Measurements from ENCODE around the gene RAB7A. TPM values are rescaled to one million over a fixed set of nuclear protein-coding genes. Genes with fewer than 3 reads are reported as not detected.

Gene RAB7A
- total and polyA plus RNA-seq, 2 of the 13 experiments (the other 11 are each of a cell fraction or from before 2014, with no cell fraction given): 26.5 to 182 TPM

- WGBS (ENCODE audit: low lambda C conversion rate): 16% methylated on average over 10 of the region's 10 CpGs
Measured at GRCh38 chr3:128841926-128842920, 116.2 kb downstream of the RAB7A start.

GRCh38 chr3:128844502-128844901, 118.5 kb downstream of the RAB7A start:
- in situ Hi-C loops (cut with HindIII; ENCODE audit: extremely low pct_ligation_motif_present, low pct_unique_long_range_greater_than_20kb) (no loop called here), intact Hi-C loops (cut with micrococcal nuclease; ENCODE audit: unreplicated experiment) (no loop called here)
- ATAC-seq: no peak
- Histone ChIP-seq H3K9ac (ENCODE audit: insufficient read depth, low read depth, low read length) (no peak overlapping the region), H4K20me1 (ENCODE audit: insufficient read depth, low read length) (no peaks in the 10 kb centered on the region), H3K4me1 (ENCODE audit: insufficient read depth, low read length) (peaks cover 12% of the 10 kb centered on the region), H3K27ac (ENCODE audit: extremely low read length, insufficient read depth, low read length) (no peak overlapping the region), H3K36me3 (replicated peaks in 1 of 2; ENCODE audit: control insufficient read depth in 1 of 2, insufficient read depth in 2 of 2, low read length in 2 of 2) (no peaks in the 10 kb centered on the region), H3K4me2 (ENCODE audit: low read depth, low read length) (no peak overlapping the region), H3K4me3 (replicated peaks in 1 of 3; ENCODE audit: insufficient read depth in 1 of 3, low read depth in 2 of 3, low read length in 3 of 3) (no peak overlapping the region), H3K79me2 (ENCODE audit: insufficient read depth, low read length) (no peaks in the 10 kb centered on the region), H3K9me3 (ENCODE audit: low read length) (no peaks in the 10 kb centered on the region), H3K27me3 (ENCODE audit: control insufficient read depth in 1 of 2, insufficient read depth in 2 of 2, low read length in 2 of 2) (peaks cover 0 to 18% of the 10 kb centered on the region in 2 experiments; a peak in 2 of 5 replicates), H2AFZ (ENCODE audit: low read length) (no peak overlapping the region)
- ChIA-PET POLR2A (no interaction called here), CTCF (ENCODE audit: low intra/inter-chr PET ratio, low total read pairs) (no interaction called here)
- FAIRE-seq: no peak
- no TSS peak for BruUV-seq (replicated peaks)
- 0% methylated on average over 1 of the region's 6 CpGs for WGBS (ENCODE audit: low lambda C conversion rate)
- DNase-seq (ENCODE audit: low spot score): no peak
- no peak for TF ChIP-seq MIER2 (CRISPR knock-in tag; IDR thresholded peaks at IDR 0.05)
- TF ChIP-seq, protein P1, sequence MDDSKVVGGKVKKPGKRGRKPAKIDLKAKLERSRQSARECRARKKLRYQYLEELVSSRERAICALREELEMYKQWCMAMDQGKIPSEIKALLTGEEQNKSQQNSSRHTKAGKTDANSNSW (CRISPR knock-in tag; IDR thresholded peaks at IDR 0.05; ENCODE audit: borderline replicate concordance): no peak
- TF ChIP-seq CTCF (CRISPR knock-in tag; IDR thresholded peaks at IDR 0.05): 0 out of 2 replicates have a peak, but pooled peaks have one; percentile 8

More at GRCh38 chr3:128841926-128842920, 116.2 kb downstream of the RAB7A start:
- ATAC-seq (no peak), DNase-seq (ENCODE audit: low spot score) (no peak), FAIRE-seq (no peak)
- Histone ChIP-seq H3K79me2 (ENCODE audit: insufficient read depth, low read length) (no peaks in the 10 kb centered on the region), H2AFZ (ENCODE audit: low read length) (no peak overlapping the region), H4K20me1 (ENCODE audit: insufficient read depth, low read length) (no peaks in the 10 kb centered on the region), H3K4me1 (ENCODE audit: insufficient read depth, low read length) (peaks cover 11% of the 10 kb centered on the region), H3K4me2 (ENCODE audit: low read depth, low read length) (no peak overlapping the region), H3K27me3 (ENCODE audit: control insufficient read depth in 1 of 2, insufficient read depth in 2 of 2, low read length in 2 of 2) (peaks cover 0 to 24% of the 10 kb centered on the region in 2 experiments; a peak in 2 of 5 replicates), H3K9me3 (ENCODE audit: low read length) (no peaks in the 10 kb centered on the region), H3K36me3 (replicated peaks in 1 of 2; ENCODE audit: control insufficient read depth in 1 of 2, insufficient read depth in 2 of 2, low read length in 2 of 2) (no peaks in the 10 kb centered on the region), H3K9ac (ENCODE audit: insufficient read depth, low read depth, low read length) (no peak overlapping the region), H3K4me3 (replicated peaks in 1 of 3; ENCODE audit: insufficient read depth in 1 of 3, low read depth in 2 of 3, low read length in 3 of 3) (no peak overlapping the region), H3K27ac (ENCODE audit: extremely low read length, insufficient read depth, low read length) (no peak overlapping the region)
- in situ Hi-C loops (cut with HindIII; ENCODE audit: extremely low pct_ligation_motif_present, low pct_unique_long_range_greater_than_20kb): no loop called here
- POLR2A ChIA-PET: no interaction called here
- TF ChIP-seq MAFF (IDR thresholded peaks at IDR 0.05; ENCODE audit: low read depth, low read length) (peak; percentile 78), MAFK (conservative IDR thresholded peaks at IDR 0.05 in 1 of 2, IDR thresholded peaks at IDR 0.05 in 1 of 2; ENCODE audit: low read length in 2 of 2) (peak; percentile 85), ZNF337 (CRISPR knock-in tag; IDR thresholded peaks at IDR 0.05; ENCODE audit: borderline replicate concordance, low read depth) (no peak)
- CTCF ChIA-PET (ENCODE audit: low intra/inter-chr PET ratio, low total read pairs): no interaction called here
- no TSS peak for BruUV-seq (replicated peaks)
- intact Hi-C loops (cut with micrococcal nuclease; ENCODE audit: unreplicated experiment): no loop called here
